DMS 273 (cell line): Measurements from ENCODE around the gene NTN1.
"Not testable (repeated sequence)": the region's sequence is repeated elsewhere in the genome, so short reads cannot be mapped to it uniquely, and the experiment has no call there.

ENCODE experiments used
- DNase-seq: peaks from one replicate; lab custom pipeline; 2025; ENCODE audit not compliant: unreplicated experiment; lab: John Stamatoyannopoulos, UW

Gene NTN1

DNA sequence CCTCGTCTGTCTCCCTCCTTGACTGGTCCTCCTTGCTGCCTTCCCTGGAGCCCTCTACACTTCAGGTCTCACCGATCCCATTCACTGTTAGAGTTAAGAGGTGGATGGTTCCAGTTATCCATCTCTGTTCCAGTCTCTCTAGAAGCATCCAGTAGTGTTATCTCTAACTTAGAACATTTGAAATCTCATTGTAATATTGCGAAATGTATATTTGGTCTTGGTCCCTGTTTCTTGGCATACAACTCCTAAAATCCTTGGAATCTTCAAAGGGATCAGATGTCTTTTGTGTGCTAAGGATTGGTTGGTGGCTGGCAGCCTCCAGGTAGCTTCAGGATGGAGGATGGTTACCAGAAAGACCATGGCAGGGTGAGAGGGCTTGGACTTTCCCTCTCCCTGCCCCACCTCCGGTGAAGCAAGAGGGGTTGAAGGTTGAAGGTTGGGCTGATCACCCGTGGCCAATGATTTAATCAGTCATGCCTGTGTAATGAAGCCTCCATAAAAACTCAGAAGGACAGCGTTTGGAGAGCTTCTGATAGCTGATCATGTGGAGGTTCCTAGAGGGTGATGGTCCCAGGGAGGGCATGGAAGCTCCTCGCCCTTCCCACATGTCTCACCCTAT is 59.1 kb downstream of the NTN1 start:
- DNase-seq = no peak

DNA sequence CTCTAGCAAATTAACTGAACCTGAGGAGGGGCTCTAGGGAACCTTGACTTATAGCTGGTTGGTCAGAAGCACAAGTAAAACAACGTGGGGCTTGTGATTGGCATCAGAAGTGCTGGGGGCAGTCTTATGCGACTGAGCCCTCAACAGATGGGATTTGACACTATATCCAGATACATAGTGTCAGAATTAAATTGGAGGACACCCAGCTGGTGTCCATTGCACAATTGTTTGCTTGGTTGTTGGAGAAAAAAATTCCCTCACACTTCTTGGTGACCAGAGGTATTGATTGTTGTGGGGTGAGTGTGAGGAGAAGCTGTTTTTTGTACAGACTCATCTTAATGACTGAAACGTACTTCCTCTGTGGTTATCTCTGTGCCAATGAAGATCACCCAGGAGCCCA is 59.7 kb downstream of the NTN1 start:
- DNase-seq = no peak

DNA sequence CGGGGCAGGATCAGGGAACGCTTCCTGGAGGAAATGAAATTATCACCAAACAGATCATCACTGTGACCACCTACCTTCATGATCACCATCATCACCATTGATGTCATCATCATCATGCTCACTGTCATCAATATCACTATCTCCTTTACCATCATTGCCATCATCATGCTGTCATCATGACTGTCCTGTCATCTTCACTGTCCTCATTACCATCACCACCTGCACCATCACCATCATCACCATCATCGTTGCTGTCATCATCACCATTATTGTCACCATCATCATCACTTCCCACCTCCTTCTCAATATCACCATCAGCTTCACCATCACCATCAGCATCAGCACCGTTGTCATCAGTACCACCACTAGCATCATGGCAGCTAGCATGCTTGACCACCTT is 65.3 kb downstream of the NTN1 start:
- DNase-seq = no peak

DNA sequence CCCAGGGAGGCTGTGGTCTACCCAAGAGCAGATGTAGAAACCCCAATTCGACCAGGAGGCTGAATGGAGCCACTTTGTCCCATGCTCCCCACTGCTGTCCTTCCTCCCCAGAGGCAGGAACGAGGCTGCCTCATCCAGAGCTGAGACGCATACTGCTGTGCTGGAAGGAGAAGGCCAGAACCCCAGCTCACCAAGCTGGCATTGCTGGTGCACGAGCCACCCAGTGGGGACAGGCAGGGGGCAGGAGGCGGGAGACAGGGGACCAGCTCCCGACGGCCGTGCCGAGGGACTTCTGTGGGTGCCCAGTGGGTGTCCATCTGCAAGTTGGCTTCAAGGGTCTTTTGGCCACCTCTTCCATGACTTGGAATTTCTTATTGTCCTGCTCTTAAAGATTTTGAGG is 66.6 kb downstream of the NTN1 start:
- no peak for DNase-seq

DNA sequence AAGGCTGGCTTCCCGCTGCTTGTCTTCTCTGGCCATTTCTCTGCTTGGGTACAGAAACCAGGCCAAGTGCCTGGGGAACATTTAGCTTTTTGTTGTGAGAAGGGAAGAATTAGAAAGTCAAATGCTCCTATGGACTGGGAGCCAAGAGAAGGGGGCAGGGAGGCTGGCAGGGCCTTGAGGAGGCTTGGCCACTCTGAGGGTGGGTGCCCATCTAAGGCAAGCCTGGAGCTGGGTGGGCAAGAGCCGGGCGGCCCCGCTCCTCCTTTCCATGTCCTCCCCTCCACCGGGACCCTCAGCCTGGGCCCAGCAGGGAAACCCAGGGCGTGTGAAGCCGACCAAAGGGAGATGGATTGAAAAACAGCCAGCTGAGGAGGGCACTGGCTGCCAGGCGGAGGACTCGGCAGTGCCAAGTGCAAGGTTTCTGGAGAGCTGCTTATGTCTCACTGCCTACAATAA is 69.4 kb downstream of the NTN1 start:
- no peak for DNase-seq

DNA sequence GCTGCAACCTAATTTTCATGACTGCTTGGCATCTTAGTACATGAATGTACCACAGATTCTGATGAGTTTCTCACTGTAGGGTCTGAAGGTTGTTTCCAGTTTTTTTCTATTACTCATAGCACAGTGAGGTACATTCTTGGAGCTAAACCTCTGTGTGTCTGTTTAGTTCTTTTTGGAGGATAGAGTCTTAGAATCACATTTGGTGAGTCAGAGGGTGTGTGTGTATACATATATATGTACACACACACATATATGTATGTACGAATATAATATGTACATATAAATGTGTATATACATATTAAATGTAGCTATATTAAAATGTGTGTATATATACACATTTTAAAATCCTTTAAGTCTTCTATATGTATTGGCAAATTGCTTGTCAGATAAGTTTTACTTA is 72.9 kb downstream of the NTN1 start:
- DNase-seq = no peak

DNA sequence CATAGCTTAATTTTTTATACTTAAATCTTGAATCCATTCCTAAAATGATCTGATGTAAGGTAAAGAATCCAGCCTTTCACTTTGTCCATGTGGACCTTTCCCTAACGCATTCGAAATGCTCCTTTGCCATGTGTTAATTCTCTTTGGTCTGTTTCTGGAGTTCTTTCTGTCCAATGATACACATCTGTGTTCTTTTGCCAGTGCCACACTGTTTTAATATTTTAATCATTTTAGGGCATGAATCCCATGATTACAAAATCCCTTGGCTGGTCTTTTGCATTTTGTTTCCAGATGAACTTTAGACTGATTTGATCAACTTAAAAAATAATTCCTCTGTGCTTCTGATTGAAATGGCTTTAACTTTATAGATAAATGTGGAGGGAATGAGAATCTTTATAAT is 74.1 kb downstream of the NTN1 start:
- DNase-seq = no peak

DNA sequence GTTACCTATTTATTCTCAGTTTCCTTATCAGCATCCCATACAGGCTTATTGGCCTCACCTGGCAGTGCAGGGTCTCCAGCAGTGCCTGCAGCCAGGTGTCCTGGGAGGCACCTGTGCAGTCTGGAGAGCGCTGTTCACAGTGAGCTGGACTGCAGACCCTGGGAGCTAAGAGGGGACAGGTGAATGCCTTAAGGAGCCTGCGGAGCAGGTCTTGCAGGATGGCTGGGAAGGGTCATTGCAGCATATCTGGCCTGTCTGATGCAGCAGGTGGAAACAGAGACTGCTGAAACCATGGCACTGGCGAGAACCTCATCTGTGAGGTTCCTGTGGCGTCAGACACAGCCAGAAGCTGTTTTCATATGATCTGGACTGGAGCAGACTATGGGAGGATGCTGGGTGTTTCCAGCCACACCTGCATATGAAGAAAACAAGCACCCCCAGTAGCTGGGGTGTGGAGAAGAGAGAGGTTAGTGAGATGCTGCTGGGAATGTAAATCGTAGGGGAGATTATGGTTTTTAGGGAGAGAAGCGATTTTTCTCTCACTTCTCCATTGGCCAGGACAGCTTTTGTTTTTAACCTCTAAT is 77.0 kb downstream of the NTN1 start:
- DNase-seq = no peak

DNA sequence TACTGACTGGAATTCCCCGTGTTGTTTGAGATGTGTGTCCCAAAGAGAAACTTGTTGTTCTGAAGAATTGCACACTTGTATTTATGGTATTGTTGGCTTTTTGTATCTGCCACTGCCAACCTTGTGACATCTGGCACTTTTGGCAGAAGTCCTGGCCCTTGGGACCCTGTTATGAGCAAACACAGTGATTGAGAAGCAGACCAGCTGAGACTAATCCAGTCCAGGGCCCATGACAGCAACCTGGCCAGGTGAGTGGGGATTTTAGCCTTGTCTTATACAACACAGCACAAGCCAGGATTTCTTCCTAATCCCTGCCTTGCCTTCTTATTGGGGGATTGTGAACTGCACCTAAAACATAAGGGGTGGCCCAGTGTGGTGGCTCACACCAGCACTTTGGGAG is 80.0 kb downstream of the NTN1 start:
- peak; percentile 35 for DNase-seq

DNA sequence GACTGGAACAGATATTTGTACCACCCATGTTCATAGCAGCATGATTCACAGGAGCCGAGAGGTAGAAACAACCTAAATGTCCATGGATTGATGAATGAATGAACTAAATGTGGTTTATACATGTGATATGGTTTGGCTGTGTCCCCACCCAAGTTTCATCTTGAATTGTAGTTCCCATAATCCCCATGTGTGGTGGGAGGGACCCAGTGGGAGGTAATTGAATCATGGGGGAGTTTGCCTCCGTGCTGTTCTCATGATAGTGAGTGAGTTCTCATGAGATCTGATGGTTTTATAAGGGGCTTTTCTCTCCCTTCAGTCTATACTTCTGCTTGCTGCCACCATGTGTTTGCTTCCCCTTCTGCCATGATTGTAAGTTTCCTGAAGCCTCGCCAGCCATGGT is 81.9 kb downstream of the NTN1 start:
- DNase-seq = not testable (repeated sequence)

DNA sequence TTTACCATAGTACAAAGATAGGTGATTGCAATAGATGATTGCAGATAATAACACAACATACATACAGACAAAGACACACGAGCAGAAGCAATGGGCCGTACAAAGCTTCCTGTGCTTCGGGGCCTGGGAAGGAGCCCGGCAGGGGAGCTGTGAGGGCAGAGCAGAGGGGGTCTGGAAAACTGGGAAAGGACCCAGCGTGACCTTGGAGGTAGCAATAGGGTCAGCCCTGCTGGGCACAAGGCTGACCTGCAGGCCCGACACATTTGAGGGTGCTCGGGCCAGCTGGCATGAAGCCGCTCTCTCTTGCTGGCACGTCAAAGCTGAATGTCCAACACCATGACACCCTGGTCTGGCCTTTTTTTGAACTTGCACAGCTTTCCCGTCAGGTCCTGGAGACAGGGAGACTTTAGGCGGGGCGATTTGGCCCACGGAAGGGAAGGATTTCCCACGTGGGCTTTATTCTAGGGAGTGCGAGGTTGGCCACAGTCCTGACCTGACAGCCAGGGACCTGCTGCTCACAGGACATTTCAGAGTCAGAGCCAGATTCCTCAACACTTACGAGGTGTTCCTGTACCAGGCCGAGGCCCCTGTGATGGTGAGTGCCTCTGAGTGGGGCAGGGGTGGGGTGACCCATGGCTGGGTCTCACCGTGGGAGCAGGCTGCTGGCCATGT is 83.2 kb downstream of the NTN1 start:
- DNase-seq = no peak

DNA sequence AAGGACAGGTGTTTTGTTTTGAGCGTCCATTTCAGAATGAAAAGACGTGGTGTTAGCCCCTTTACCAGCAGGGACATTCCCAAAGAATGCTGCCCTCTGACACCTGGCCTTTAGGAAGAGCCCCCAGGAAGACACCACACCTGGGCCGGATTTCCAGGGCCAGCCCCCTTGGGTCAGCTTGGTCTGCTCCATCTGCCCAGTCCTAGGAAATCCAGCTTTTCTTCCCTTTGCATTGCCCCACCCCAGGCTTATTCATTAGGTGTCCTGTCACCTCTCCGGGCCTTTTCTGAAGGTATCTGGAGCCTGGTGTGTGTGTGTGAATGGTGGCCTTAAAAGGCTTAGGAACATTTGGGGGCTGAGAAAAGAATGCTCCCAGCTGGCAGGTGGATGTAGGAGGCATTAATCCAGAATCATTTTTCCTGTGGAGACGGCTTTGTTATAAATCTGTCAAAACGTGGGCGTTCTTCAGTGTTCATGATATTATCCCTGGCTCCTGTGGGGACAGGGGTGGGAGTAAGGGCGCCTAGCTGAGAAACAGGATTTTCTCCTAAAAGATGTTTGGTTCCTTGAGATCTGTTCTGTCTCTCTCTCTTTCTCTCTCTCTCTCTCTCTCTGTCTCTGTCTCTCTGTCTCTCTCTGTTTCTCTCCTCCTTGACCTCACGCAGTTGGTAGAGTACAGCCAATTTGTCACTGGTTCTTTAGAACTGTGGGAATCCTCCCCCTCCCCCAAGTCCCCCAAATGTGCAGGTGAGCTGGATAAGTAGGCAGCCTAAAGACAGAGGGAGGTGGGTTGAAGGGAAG is 84.0 kb downstream of the NTN1 start:
- DNase-seq = no peak

DNA sequence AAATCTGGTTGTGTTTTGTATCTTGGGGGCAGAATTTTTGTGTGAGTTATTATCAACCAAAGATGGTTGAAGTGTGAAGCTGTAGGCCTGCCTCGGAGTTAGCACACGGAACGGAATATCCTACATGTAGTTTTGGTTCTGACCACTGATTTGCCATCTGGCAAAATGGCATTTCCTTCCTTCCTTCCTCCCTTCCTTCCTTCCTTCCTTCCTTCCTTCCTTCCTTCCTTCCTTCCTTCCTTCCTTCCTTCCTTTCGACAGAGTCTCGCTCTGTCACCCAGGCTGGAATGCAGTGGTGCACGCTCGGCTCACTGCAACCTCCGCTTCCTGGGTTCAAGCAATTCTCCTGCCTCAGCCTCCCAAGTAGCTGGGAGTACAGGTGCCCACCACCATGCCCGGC is 85.0 kb downstream of the NTN1 start:
- DNase-seq = not testable (repeated sequence)

DNA sequence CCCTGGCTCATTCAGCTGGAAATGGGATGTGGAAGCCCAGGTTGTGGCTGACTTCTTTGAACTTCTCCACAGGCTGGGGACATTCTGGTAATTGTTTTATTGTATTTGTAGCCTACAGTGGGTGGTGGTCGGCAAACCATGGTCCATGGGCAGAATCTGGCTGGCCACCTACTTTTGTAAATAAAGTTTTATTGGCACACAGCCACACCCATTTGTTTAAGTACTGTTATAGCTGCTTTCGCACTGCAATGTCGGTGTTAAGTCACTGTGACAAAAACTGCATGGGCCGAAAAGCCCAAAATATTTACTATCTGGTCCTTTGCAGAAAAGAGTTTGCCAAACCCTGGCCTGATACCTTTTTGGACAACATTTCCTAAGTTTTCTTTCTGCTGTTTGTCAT is 86.2 kb downstream of the NTN1 start:
- DNase-seq = no peak

DNA sequence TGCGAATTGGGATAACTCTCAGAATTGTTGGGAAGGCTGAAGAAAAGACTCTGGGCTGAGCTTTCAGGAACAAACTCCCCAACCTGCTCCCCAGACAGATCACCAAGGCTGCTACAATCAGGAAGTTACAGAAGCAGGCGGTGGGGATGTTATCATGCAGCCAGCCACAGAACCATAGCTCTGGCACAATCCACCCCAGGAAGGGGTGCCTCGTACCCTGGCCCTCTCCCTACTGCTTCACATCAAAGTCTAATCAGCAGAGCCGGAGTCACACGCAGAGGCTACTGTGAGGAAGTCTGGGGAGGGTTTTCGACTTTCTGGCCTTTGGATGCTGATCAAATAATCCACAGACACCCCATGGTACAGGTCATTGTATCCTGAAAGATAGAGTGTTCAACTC is 86.8 kb downstream of the NTN1 start:
- no peak for DNase-seq

DNA sequence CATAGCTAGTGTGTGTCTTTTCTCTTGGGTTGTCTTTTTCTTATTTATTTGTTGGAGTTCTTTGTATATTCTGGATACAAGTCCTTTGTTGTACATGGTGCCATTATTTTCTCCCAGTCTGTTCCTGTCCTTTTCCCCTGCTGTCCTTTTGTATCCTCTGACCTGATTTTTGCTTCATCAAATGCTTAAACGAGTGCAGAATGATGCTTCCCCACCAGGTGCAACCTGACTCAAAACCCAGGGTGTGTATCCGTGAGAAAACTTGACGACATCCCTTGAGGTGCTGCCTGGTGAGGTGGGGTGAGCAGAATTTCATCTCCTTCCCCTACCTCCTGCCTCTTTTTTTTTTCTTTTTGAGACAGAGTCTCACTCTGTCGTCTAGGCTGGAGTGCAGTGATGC is 88.6 kb downstream of the NTN1 start:
- no peak for DNase-seq

DNA sequence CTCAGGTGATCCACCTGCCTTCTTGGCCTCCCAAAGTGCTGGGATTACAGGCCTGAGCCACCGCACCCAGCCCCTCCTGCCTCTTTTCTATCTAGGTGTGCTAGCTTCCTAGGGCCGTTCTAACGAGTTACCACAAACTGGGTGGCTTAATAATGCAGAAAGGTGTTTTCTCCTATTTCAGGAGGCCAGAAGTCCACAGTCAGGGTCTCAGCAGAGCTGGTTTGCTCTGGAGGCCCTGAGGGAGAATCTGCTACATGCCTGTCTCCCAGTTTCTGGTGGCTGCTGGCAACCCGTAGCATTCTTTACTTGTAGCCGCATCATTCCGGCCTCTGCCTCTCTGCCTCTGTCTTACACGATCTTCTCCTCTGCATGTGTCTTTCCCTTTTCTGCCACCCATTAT is 89.2 kb downstream of the NTN1 start:
- DNase-seq = no peak

DNA sequence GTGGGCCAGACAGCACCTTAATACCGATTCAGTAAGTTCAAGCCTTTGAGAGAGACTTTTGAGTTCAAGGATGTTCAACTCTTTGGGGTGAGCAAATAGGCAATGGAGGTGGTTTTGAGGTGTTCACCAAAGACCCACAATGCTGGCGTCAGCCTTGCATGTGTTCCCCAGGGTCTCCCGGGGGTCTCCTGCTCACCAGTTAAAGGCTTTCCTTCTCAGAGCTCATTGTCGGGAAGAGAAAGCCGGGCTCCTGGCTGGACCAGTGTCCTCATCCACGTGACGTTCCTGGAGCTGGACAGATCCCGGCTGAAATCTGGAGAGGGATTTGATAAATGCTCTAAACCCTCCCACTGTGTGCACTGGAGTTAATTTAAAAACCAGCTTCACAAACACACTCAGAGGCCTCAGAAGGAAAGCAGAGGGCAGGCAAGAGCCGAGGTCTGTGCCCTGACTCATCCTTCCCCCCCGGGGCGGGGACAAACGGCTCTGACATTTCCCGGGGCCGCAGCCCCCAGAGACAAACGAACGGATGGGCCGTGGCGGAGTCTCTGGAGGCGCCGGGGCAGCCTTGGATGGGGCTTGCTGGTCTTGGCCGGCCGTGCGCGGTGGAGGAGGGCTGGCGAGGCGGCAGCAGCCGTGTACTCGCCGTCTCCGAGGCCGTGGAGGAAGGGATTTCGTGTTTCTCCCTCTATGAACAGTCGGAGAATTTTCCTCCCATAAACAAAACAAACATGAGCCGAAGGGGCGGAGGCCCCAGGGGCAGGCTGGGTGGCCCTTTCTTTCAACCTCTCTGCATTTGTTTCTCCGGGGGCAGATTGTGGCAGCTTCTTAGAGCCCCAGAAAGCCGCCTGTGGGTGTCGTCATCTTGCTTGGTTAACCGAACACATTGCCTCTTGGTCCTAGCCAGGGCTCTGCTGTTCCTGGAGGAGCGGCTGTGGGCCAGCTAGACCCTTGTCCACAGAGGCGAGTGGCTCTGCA is 94.2 kb downstream of the NTN1 start:
- DNase-seq = peak; percentile 45

DNA sequence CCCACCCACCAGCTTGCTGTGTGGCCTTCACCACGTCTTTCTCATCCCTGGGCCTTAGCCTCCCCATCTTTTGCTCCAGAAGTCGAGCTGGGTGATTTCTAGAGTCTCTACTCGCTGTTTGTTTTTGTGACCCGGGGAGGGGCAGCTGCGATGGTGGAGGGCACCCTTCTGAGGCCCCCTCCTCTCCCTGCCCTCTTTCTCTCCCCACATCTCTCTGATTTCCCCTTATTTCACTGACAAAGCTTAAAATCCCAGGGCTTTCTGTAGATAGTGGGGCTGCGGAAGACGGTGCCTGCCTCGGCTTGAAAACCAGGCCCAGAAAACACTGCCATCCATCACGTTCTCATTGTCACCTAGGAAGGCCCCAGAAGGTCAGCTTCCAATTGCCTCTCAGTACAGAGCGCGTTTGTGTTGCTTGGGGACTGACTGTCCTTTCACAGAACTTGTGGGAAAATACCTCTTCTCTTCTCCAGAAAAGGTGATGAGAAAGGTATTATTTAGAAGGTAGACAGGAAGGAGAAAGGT is 95.1 kb downstream of the NTN1 start:
- no peak for DNase-seq

DNA sequence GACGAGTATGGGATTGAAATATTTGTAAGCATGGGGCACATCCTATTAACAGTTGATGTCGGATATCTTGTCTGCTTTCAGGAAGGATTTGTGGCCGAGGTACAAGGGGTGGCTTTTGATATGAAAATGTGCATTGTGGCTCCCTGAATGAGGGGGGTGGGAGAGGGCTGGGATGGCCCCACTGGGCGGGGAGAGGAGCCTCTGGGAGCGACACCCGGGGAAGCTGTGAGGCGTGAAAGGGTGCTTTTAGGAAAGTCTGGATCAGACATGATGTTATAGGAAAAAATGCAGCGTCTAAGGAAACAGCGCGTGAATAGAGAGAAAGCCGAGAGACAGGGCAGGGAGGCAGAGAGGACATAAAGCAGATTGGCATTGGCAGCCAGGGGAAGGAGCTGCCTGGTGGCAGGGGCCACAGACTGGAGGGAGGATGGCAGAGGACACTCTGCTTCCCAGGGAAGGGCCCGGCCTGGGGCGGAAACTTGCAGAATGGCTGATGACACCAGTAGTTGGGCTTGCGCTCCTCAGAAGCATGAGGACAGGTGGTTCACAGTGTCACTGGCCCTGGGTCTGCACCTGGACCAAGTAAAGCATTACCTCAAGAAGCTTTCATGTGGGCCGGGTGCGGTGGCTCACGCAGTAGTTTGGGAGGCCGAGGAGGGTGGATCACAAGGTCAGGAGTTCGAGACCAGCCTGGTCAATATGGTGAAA is 95.7 kb downstream of the NTN1 start:
- DNase-seq = no peak
